Measurements from ENCODE around the gene CNTNAP5.

The CNTNAP5 gene

GRCh38 chr2:124482044-124482443 is 457.0 kb downstream of the CNTNAP5 start:
- no peak for DNase-seq

- DNase-seq: no peak
Observed at GRCh38 chr2:124482551-124482950, 457.5 kb downstream of the CNTNAP5 start.

GRCh38 chr2:124485659-124486058 is 460.6 kb downstream of the CNTNAP5 start:
- no peak for DNase-seq

GRCh38 chr2:124489686-124490085 is 464.6 kb downstream of the CNTNAP5 start:
- no peak for DNase-seq

- no peak for DNase-seq
Observed at GRCh38 chr2:124501575-124502152, 476.6 kb downstream of the CNTNAP5 start.

- no peak for DNase-seq
Observed at GRCh38 chr2:124514236-124514635, 489.1 kb downstream of the CNTNAP5 start.

- DNase-seq: no peak
Observed at GRCh38 chr2:124520953-124521352, 495.9 kb downstream of the CNTNAP5 start.

- DNase-seq: no peak
Observed at GRCh38 chr2:124523096-124523495, 498.0 kb downstream of the CNTNAP5 start.

- DNase-seq: no peak
Observed at GRCh38 chr2:124524155-124524915, 499.2 kb downstream of the CNTNAP5 start.

- no peak for DNase-seq
Observed at GRCh38 chr2:124526221-124526620, 501.1 kb downstream of the CNTNAP5 start.

GRCh38 chr2:124530203-124530602 is 505.1 kb downstream of the CNTNAP5 start:
- no peak for DNase-seq

GRCh38 chr2:124533226-124533954 is 508.3 kb downstream of the CNTNAP5 start:
- no peak for DNase-seq

- no peak for DNase-seq
Observed at GRCh38 chr2:124534028-124534427, 508.9 kb downstream of the CNTNAP5 start.

GRCh38 chr2:124535816-124536215 is 510.7 kb downstream of the CNTNAP5 start:
- no peak for DNase-seq

GRCh38 chr2:124536591-124536990 is 511.5 kb downstream of the CNTNAP5 start:
- DNase-seq: no peak

- no peak for DNase-seq
Observed at GRCh38 chr2:124538549-124538948, 513.5 kb downstream of the CNTNAP5 start.

- no peak for DNase-seq
Observed at GRCh38 chr2:124540805-124541204, 515.7 kb downstream of the CNTNAP5 start.

GRCh38 chr2:124542932-124543640 is 518.0 kb downstream of the CNTNAP5 start:
- no peak for DNase-seq

GRCh38 chr2:124547700-124548099 is 522.6 kb downstream of the CNTNAP5 start:
- no peak for DNase-seq

- no peak for DNase-seq
Observed at GRCh38 chr2:124558277-124558905, 533.3 kb downstream of the CNTNAP5 start.

GRCh38 chr2:124559236-124559635 is 534.1 kb downstream of the CNTNAP5 start:
- no peak for DNase-seq

- DNase-seq: no peak
Observed at GRCh38 chr2:124560592-124561112, 535.6 kb downstream of the CNTNAP5 start.

- DNase-seq: no peak
Observed at GRCh38 chr2:124561486-124561885, 536.4 kb downstream of the CNTNAP5 start.

Measured in stimulated activated CD8-positive, alpha-beta memory T cell treated with anti-CD3 and anti-CD28 coated beads, Interleukin-4, amount 100 ng/mL, for 48 hours (primary cell).